ENCODE results near the gene SGCD. TPM values are rescaled to one million over a fixed set of nuclear protein-coding genes. Genes with fewer than 3 reads are reported as not detected.

SGCD gene
- total RNA-seq, 1 donor from 2014 or later = 0.33 TPM

- Mint-ChIP-seq H3K27ac (ENCODE audit: unreplicated experiment) (no peak overlapping the region), H3K9me3 (peaks cover 5% of the 10 kb centered on the region), H3K4me1 (no peaks in the 10 kb centered on the region), H3K27me3 (ENCODE audit: low read depth) (no peaks in the 10 kb centered on the region), H3K4me3 (no peak overlapping the region), H3K36me3 (ENCODE audit: low read depth) (no peaks in the 10 kb centered on the region)
- no peak for DNase-seq (ENCODE audit: low read depth, low spot score)
- TF ChIP-seq CTCF (conservative IDR thresholded peaks at IDR 0.05) = no peak
These were observed 452.5 kb downstream of the SGCD start for GRCh38 chr5:156779436-156779835.

- no peaks in the 10 kb centered on the region for H3K27me3 Mint-ChIP-seq (ENCODE audit: low read depth)
- H3K4me3 Mint-ChIP-seq = no peak overlapping the region
- TF ChIP-seq CTCF (conservative IDR thresholded peaks at IDR 0.05) = no peak
These were observed 456.1 kb downstream of the SGCD start for GRCh38 chr5:156783092-156783491.

GRCh38 chr5:156794687-156795086, 467.7 kb downstream of the SGCD start:
- TF ChIP-seq CTCF (conservative IDR thresholded peaks at IDR 0.05) = no peak
- no peak for DNase-seq (ENCODE audit: low read depth, low spot score)
- Mint-ChIP-seq H3K9me3 (no peaks in the 10 kb centered on the region), H3K36me3 (ENCODE audit: low read depth) (no peaks in the 10 kb centered on the region), H3K4me3 (no peak overlapping the region), H3K27ac (ENCODE audit: unreplicated experiment) (no peak overlapping the region), H3K27me3 (ENCODE audit: low read depth) (peaks cover 2% of the 10 kb centered on the region), H3K4me1 (peaks cover 7% of the 10 kb centered on the region)

More at GRCh38 chr5:156783092-156783491, 456.1 kb downstream of the SGCD start:
- H3K36me3 Mint-ChIP-seq (ENCODE audit: low read depth) = no peaks in the 10 kb centered on the region
- peaks cover 13% of the 10 kb centered on the region for H3K9me3 Mint-ChIP-seq
- DNase-seq (ENCODE audit: low read depth, low spot score) = no peak
- no peaks in the 10 kb centered on the region for H3K4me1 Mint-ChIP-seq
- H3K27ac Mint-ChIP-seq (ENCODE audit: unreplicated experiment) = no peak overlapping the region

GRCh38 chr5:156798201-156798600, 471.2 kb downstream of the SGCD start:
- no peak for DNase-seq (ENCODE audit: low read depth, low spot score)
- peaks cover 2% of the 10 kb centered on the region for H3K27me3 Mint-ChIP-seq (ENCODE audit: low read depth)
- H3K36me3 Mint-ChIP-seq (ENCODE audit: low read depth) = no peaks in the 10 kb centered on the region
- H3K4me3 Mint-ChIP-seq = no peak overlapping the region
- peaks cover 35% of the 10 kb centered on the region for H3K4me1 Mint-ChIP-seq
- H3K9me3 Mint-ChIP-seq = no peaks in the 10 kb centered on the region
- no peak for TF ChIP-seq CTCF (conservative IDR thresholded peaks at IDR 0.05)
- H3K27ac Mint-ChIP-seq (ENCODE audit: unreplicated experiment) = no peak overlapping the region

GRCh38 chr5:156799171-156799570, 472.2 kb downstream of the SGCD start:
- Mint-ChIP-seq H3K27me3 (ENCODE audit: low read depth) (peaks cover 2% of the 10 kb centered on the region), H3K4me3 (no peak overlapping the region), H3K9me3 (no peaks in the 10 kb centered on the region), H3K4me1 (peaks cover 39% of the 10 kb centered on the region), H3K27ac (ENCODE audit: unreplicated experiment) (no peak overlapping the region), H3K36me3 (ENCODE audit: low read depth) (no peaks in the 10 kb centered on the region)
- DNase-seq (ENCODE audit: low read depth, low spot score) = no peak
- TF ChIP-seq CTCF (conservative IDR thresholded peaks at IDR 0.05) = no peak

- Mint-ChIP-seq H3K9me3 (no peaks in the 10 kb centered on the region), H3K4me1 (peaks cover 39% of the 10 kb centered on the region), H3K36me3 (ENCODE audit: low read depth) (no peaks in the 10 kb centered on the region), H3K27ac (ENCODE audit: unreplicated experiment) (no peak overlapping the region), H3K4me3 (no peak overlapping the region), H3K27me3 (ENCODE audit: low read depth) (peaks cover 2% of the 10 kb centered on the region)
- DNase-seq (ENCODE audit: low read depth, low spot score) = no peak
- no peak for TF ChIP-seq CTCF (conservative IDR thresholded peaks at IDR 0.05)
These were observed 474.0 kb downstream of the SGCD start for GRCh38 chr5:156800929-156801328.
